ENCODE data around the gene KNSTRN. TPM values are rescaled to one million over a fixed set of nuclear protein-coding genes. Genes with fewer than 3 reads are reported as not detected.

Gene KNSTRN
- total RNA-seq, 1 donor from 2014 or later: 49.9 TPM

- Mint-ChIP-seq H3K27me3 (ENCODE audit: low read depth) (peaks cover 21% of the 10 kb centered on the region), H3K36me3 (ENCODE audit: low read depth) (no peaks in the 10 kb centered on the region), H3K27ac (no peak overlapping the region), H3K4me1 (ENCODE audit: low read depth) (no peaks in the 10 kb centered on the region), H3K4me3 (ENCODE audit: low read depth) (no peak overlapping the region), H3K9me3 (no peaks in the 10 kb centered on the region)
- DNase-seq (ENCODE audit: low spot score): no peak
- intact Hi-C loops (cut with micrococcal nuclease): no loop called here
Observed at GRCh38 chr15:40352281-40352901, 30.1 kb upstream of the KNSTRN start.

- Mint-ChIP-seq H3K4me3 (ENCODE audit: low read depth) (no peak overlapping the region), H3K36me3 (ENCODE audit: low read depth) (no peaks in the 10 kb centered on the region), H3K9me3 (no peaks in the 10 kb centered on the region), H3K27me3 (ENCODE audit: low read depth) (peaks cover 21% of the 10 kb centered on the region), H3K27ac (no peak overlapping the region), H3K4me1 (ENCODE audit: low read depth) (peaks cover 2% of the 10 kb centered on the region)
- no peak for DNase-seq (ENCODE audit: low spot score)
- intact Hi-C loops (cut with micrococcal nuclease): no loop called here
Observed at GRCh38 chr15:40353697-40354096, 28.8 kb upstream of the KNSTRN start.

GRCh38 chr15:40354408-40355171 lies 27.9 kb upstream of the KNSTRN start:
- no peak overlapping the region for H3K27ac Mint-ChIP-seq
- no peak overlapping the region for H3K4me3 Mint-ChIP-seq (ENCODE audit: low read depth)
- peaks cover 25% of the 10 kb centered on the region for H3K27me3 Mint-ChIP-seq (ENCODE audit: low read depth)
- H3K4me1 Mint-ChIP-seq (ENCODE audit: low read depth): peaks cover 7% of the 10 kb centered on the region
- no peaks in the 10 kb centered on the region for H3K36me3 Mint-ChIP-seq (ENCODE audit: low read depth)
- intact Hi-C loops (cut with micrococcal nuclease): no loop called here
- DNase-seq (ENCODE audit: low spot score): no peak
- no peaks in the 10 kb centered on the region for H3K9me3 Mint-ChIP-seq

- Mint-ChIP-seq H3K4me1 (ENCODE audit: low read depth) (peaks cover 7% of the 10 kb centered on the region), H3K27ac (no peak overlapping the region), H3K27me3 (ENCODE audit: low read depth) (peaks cover 29% of the 10 kb centered on the region), H3K4me3 (ENCODE audit: low read depth) (no peak overlapping the region), H3K36me3 (ENCODE audit: low read depth) (no peaks in the 10 kb centered on the region), H3K9me3 (no peaks in the 10 kb centered on the region)
- intact Hi-C loops (cut with micrococcal nuclease): no loop called here
- DNase-seq (ENCODE audit: low spot score): no peak
Observed at GRCh38 chr15:40355976-40356585, 26.4 kb upstream of the KNSTRN start.

- intact Hi-C loops (cut with micrococcal nuclease): no loop called here
- Mint-ChIP-seq H3K36me3 (ENCODE audit: low read depth) (no peaks in the 10 kb centered on the region), H3K4me3 (ENCODE audit: low read depth) (peak overlapping the region; percentile 18), H3K4me1 (ENCODE audit: low read depth) (peaks cover 7% of the 10 kb centered on the region), H3K27ac (no peak overlapping the region), H3K9me3 (no peaks in the 10 kb centered on the region), H3K27me3 (ENCODE audit: low read depth) (peaks cover 32% of the 10 kb centered on the region)
- no peak for DNase-seq (ENCODE audit: low spot score)
Observed at GRCh38 chr15:40357246-40357645, 25.3 kb upstream of the KNSTRN start.

- H3K27ac Mint-ChIP-seq: no peak within 1 kb of the TSS
Observed at GRCh38 chr15:40357723-40358470, 24.6 kb upstream of the KNSTRN start, which contains the start of gene DISP2. Gene DISP2, plus strand, starts transcription at chr15:40358219. Its CDS starts 103 bp downstream, at chr15:40358322.

GRCh38 chr15:40358471-40359353 lies 23.8 kb upstream of the KNSTRN start:
- DNase-seq (ENCODE audit: low spot score): peak; percentile 27
- peak overlapping the region; percentile 75 for H3K4me3 Mint-ChIP-seq (ENCODE audit: low read depth)
- H3K4me1 Mint-ChIP-seq (ENCODE audit: low read depth): peaks cover 7% of the 10 kb centered on the region
- H3K9me3 Mint-ChIP-seq: no peaks in the 10 kb centered on the region
- H3K27me3 Mint-ChIP-seq (ENCODE audit: low read depth): peaks cover 30% of the 10 kb centered on the region
- H3K27ac Mint-ChIP-seq: no peak overlapping the region
- H3K36me3 Mint-ChIP-seq (ENCODE audit: low read depth): no peaks in the 10 kb centered on the region
- intact Hi-C loops (cut with micrococcal nuclease): loop anchor here (1.0 kb wide), 1 partner anchor 10 kb away; no protein-coding TSS in a partner anchor

More at GRCh38 chr15:40357723-40358470, 24.6 kb upstream of the KNSTRN start, which contains the start of gene DISP2:
- no peaks in the 10 kb centered on the region for H3K9me3 Mint-ChIP-seq
- peak within 1 kb of the TSS; percentile 75 for H3K4me3 Mint-ChIP-seq (ENCODE audit: low read depth)
- peaks cover 32% of the 10 kb centered on the region for H3K27me3 Mint-ChIP-seq (ENCODE audit: low read depth)
- intact Hi-C loops (cut with micrococcal nuclease): loop anchor here (1.0 kb wide), 1 partner anchor 10 kb away; no protein-coding TSS in a partner anchor
- H3K36me3 Mint-ChIP-seq (ENCODE audit: low read depth): no peaks in the 10 kb centered on the region
- DNase-seq (ENCODE audit: low spot score): peak; percentile 82
- peaks cover 7% of the 10 kb centered on the region for H3K4me1 Mint-ChIP-seq (ENCODE audit: low read depth)

- no peak for DNase-seq (ENCODE audit: low spot score)
- no peak overlapping the region for H3K27ac Mint-ChIP-seq
- H3K27me3 Mint-ChIP-seq (ENCODE audit: low read depth): peaks cover 25% of the 10 kb centered on the region
- H3K4me1 Mint-ChIP-seq (ENCODE audit: low read depth): peaks cover 7% of the 10 kb centered on the region
- intact Hi-C loops (cut with micrococcal nuclease): no loop called here
- H3K4me3 Mint-ChIP-seq (ENCODE audit: low read depth): no peak overlapping the region
- H3K36me3 Mint-ChIP-seq (ENCODE audit: low read depth): no peaks in the 10 kb centered on the region
- H3K9me3 Mint-ChIP-seq: no peaks in the 10 kb centered on the region
Observed at GRCh38 chr15:40360015-40360414, 22.5 kb upstream of the KNSTRN start.

- Mint-ChIP-seq H3K27ac (no peak overlapping the region), H3K36me3 (ENCODE audit: low read depth) (no peaks in the 10 kb centered on the region), H3K4me3 (ENCODE audit: low read depth) (no peak overlapping the region), H3K4me1 (ENCODE audit: low read depth) (peaks cover 7% of the 10 kb centered on the region), H3K9me3 (no peaks in the 10 kb centered on the region), H3K27me3 (ENCODE audit: low read depth) (peaks cover 18% of the 10 kb centered on the region)
- DNase-seq (ENCODE audit: low spot score): no peak
- intact Hi-C loops (cut with micrococcal nuclease): no loop called here
Observed at GRCh38 chr15:40361640-40362039, 20.9 kb upstream of the KNSTRN start.

- H3K4me3 Mint-ChIP-seq (ENCODE audit: low read depth): no peak overlapping the region
- no peak for DNase-seq (ENCODE audit: low spot score)
- peaks cover 11% of the 10 kb centered on the region for H3K27me3 Mint-ChIP-seq (ENCODE audit: low read depth)
- no peaks in the 10 kb centered on the region for H3K9me3 Mint-ChIP-seq
- H3K27ac Mint-ChIP-seq: no peak overlapping the region
- intact Hi-C loops (cut with micrococcal nuclease): no loop called here
- peaks cover 15% of the 10 kb centered on the region for H3K4me1 Mint-ChIP-seq (ENCODE audit: low read depth)
- no peaks in the 10 kb centered on the region for H3K36me3 Mint-ChIP-seq (ENCODE audit: low read depth)
Observed at GRCh38 chr15:40363611-40364010, 18.9 kb upstream of the KNSTRN start.

GRCh38 chr15:40364251-40364650 lies 18.3 kb upstream of the KNSTRN start:
- no peak for DNase-seq (ENCODE audit: low spot score)
- no peaks in the 10 kb centered on the region for H3K36me3 Mint-ChIP-seq (ENCODE audit: low read depth)
- peaks cover 11% of the 10 kb centered on the region for H3K4me1 Mint-ChIP-seq (ENCODE audit: low read depth)
- H3K27ac Mint-ChIP-seq: no peak overlapping the region
- H3K27me3 Mint-ChIP-seq (ENCODE audit: low read depth): peaks cover 10% of the 10 kb centered on the region
- intact Hi-C loops (cut with micrococcal nuclease): no loop called here
- no peaks in the 10 kb centered on the region for H3K9me3 Mint-ChIP-seq
- H3K4me3 Mint-ChIP-seq (ENCODE audit: low read depth): no peak overlapping the region

GRCh38 chr15:40365016-40365415 lies 17.5 kb upstream of the KNSTRN start:
- Mint-ChIP-seq H3K4me3 (ENCODE audit: low read depth) (no peak overlapping the region), H3K9me3 (no peaks in the 10 kb centered on the region), H3K36me3 (ENCODE audit: low read depth) (no peaks in the 10 kb centered on the region), H3K27ac (no peak overlapping the region), H3K4me1 (ENCODE audit: low read depth) (peaks cover 11% of the 10 kb centered on the region), H3K27me3 (ENCODE audit: low read depth) (peaks cover 9% of the 10 kb centered on the region)
- DNase-seq (ENCODE audit: low spot score): no peak
- intact Hi-C loops (cut with micrococcal nuclease): loop anchor here (5.0 kb wide), 1 partner anchor 42 kb away; the partner anchor contains the start of gene IVD

Measured in activated T-helper 2 cell treated with anti-CD3 and anti-CD28 coated beads, Interferon-gamma antibody, Interleukin-2, Interleukin-4, amounts not matched to agents 10 μg/mL and 5 μg/mL and 100 μg/mL, durations not matched to agents 14 hours and 24 hours and 36 hours (primary cell).